Measurements from ENCODE around the gene PAXIP1.

The PAXIP1 gene

GRCh38 chr7:154994996-154995395, 7.9 kb downstream of the PAXIP1 start:
- H3K9ac ChIP-seq (ENCODE audit: low read depth, low read length) = no peak overlapping the region
- no peak overlapping the region for H3K4me3 ChIP-seq (ENCODE audit: low read length)
- H3K36me3 ChIP-seq (ENCODE audit: insufficient read depth, low read length) = peaks cover 81% of the 10 kb centered on the region
- peaks cover 20% of the 10 kb centered on the region for H3K4me1 ChIP-seq (ENCODE audit: insufficient read depth, low read length)
- H3K27me3 ChIP-seq (ENCODE audit: insufficient read depth, low read length) = no peaks in the 10 kb centered on the region
- WGBS = 88% methylated on average over 2 of the region's 2 CpGs
- H3K27ac ChIP-seq (ENCODE audit: low read depth, low read length) = no peak overlapping the region
- H3K9me3 ChIP-seq (ENCODE audit: insufficient read depth, low read depth, low read length) = no peaks in the 10 kb centered on the region

- Histone ChIP-seq H3K4me1 (ENCODE audit: insufficient read depth, low read length) (peaks cover under 1% of the 10 kb centered on the region; the same call in 1 of the 2 replicates), H3K27me3 (ENCODE audit: insufficient read depth, low read length) (no peaks in the 10 kb centered on the region), H3K27ac (ENCODE audit: low read depth, low read length) (no peak overlapping the region), H3K36me3 (ENCODE audit: insufficient read depth, low read length) (peaks cover 83% of the 10 kb centered on the region), H3K9me3 (ENCODE audit: insufficient read depth, low read depth, low read length) (no peaks in the 10 kb centered on the region), H3K9ac (ENCODE audit: low read depth, low read length) (no peak overlapping the region), H3K4me3 (ENCODE audit: low read length) (no peak overlapping the region)
- WGBS = 95% methylated on average over 2 of the region's 3 CpGs
Measured at GRCh38 chr7:154990964-154991540, 11.9 kb downstream of the PAXIP1 start.

DNA sequence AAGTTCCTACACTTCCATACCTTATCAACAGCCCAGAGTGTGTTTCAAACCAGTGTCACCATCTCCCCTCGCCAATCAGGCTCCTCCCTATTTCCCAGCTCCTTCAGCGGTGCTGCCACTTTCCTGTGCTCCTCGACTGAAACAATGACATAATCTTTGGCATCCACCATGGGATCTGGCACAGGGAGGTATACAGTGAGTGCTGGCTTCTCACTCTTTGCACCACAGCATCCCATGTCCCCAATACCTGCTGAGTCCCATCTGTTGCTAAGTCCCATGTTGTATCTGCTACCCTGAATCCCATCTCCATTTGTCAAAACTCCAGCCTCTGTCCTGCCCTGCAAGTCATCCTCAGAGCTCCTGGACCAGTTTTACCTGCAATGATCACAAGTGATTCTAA, 15.4 kb downstream of the PAXIP1 start:
- Histone ChIP-seq H3K36me3 (ENCODE audit: insufficient read depth, low read length) (peaks cover 59% of the 10 kb centered on the region), H3K4me1 (ENCODE audit: insufficient read depth, low read length) (no peaks in the 10 kb centered on the region)
- 91% methylated on average over 3 of the region's 3 CpGs for WGBS

DNA sequence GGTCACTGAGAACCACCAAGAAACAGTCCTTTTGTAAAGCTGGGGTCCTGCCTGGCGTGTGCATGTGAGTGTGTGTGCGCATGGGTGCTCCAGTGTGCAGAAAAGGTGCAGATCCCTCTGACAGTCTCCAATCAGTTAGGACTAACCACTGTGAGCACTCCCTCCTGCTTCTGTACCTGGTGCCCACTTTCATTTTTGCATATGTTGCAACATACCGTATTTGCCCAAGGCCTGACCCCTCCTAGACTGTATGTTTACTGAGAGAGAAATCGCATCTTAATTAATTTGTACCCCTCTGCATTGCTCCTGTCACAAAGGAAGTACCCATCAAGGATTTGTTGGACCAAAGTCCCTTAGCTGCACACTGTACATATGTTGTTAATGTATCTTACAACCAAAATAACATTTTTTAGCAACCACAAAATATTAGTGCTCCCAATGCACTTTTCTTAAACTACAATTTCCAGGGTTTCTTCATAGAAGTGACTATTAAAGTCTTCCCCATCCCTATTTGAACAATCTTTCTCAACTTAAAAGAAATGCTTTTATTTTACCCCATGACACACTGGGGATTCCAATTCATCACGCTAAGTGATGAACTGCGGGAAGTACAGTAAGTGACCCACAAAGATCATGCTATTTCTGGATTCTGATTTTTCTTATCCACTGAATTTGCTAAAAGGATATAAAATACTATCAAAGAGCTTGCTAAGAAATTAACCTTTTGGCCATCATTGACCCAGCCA, 16.6 kb downstream of the PAXIP1 start:
- no peaks in the 10 kb centered on the region for H3K27me3 ChIP-seq (ENCODE audit: insufficient read depth, low read length)
- H3K4me1 ChIP-seq (ENCODE audit: insufficient read depth, low read length) = no peaks in the 10 kb centered on the region
- WGBS = 94% methylated on average over 6 of the region's 6 CpGs
- H3K4me3 ChIP-seq (ENCODE audit: low read length) = no peak overlapping the region
- no peak overlapping the region for H3K9ac ChIP-seq (ENCODE audit: low read depth, low read length)
- H3K36me3 ChIP-seq (ENCODE audit: insufficient read depth, low read length) = peaks cover 60% of the 10 kb centered on the region
- H3K27ac ChIP-seq (ENCODE audit: low read depth, low read length) = no peak overlapping the region
- H3K9me3 ChIP-seq (ENCODE audit: insufficient read depth, low read depth, low read length) = no peaks in the 10 kb centered on the region

More for the DNA sequence above, 15.4 kb downstream of the PAXIP1 start:
- Histone ChIP-seq H3K4me3 (ENCODE audit: low read length) (no peak overlapping the region), H3K27me3 (ENCODE audit: insufficient read depth, low read length) (no peaks in the 10 kb centered on the region), H3K27ac (ENCODE audit: low read depth, low read length) (no peak overlapping the region), H3K9me3 (ENCODE audit: insufficient read depth, low read depth, low read length) (no peaks in the 10 kb centered on the region), H3K9ac (ENCODE audit: low read depth, low read length) (no peak overlapping the region)

GRCh38 chr7:154985230-154985629, 17.7 kb downstream of the PAXIP1 start:
- Histone ChIP-seq H3K9me3 (ENCODE audit: insufficient read depth, low read depth, low read length) (no peaks in the 10 kb centered on the region), H3K27ac (ENCODE audit: low read depth, low read length) (no peak overlapping the region), H3K4me3 (ENCODE audit: low read length) (no peak overlapping the region), H3K36me3 (ENCODE audit: insufficient read depth, low read length) (peaks cover 58% of the 10 kb centered on the region), H3K27me3 (ENCODE audit: insufficient read depth, low read length) (no peaks in the 10 kb centered on the region), H3K4me1 (ENCODE audit: insufficient read depth, low read length) (no peaks in the 10 kb centered on the region), H3K9ac (ENCODE audit: low read depth, low read length) (no peak overlapping the region)
- WGBS = 94% methylated on average over 6 of the region's 6 CpGs

GRCh38 chr7:154984601-154985188, 18.2 kb downstream of the PAXIP1 start:
- Histone ChIP-seq H3K27ac (ENCODE audit: low read depth, low read length) (no peak overlapping the region), H3K9ac (ENCODE audit: low read depth, low read length) (no peak overlapping the region), H3K9me3 (ENCODE audit: insufficient read depth, low read depth, low read length) (no peaks in the 10 kb centered on the region), H3K4me3 (ENCODE audit: low read length) (no peak overlapping the region), H3K27me3 (ENCODE audit: insufficient read depth, low read length) (no peaks in the 10 kb centered on the region), H3K36me3 (ENCODE audit: insufficient read depth, low read length) (peaks cover 58% of the 10 kb centered on the region), H3K4me1 (ENCODE audit: insufficient read depth, low read length) (no peaks in the 10 kb centered on the region)
- WGBS = 94% methylated on average over 5 of the region's 6 CpGs

DNA sequence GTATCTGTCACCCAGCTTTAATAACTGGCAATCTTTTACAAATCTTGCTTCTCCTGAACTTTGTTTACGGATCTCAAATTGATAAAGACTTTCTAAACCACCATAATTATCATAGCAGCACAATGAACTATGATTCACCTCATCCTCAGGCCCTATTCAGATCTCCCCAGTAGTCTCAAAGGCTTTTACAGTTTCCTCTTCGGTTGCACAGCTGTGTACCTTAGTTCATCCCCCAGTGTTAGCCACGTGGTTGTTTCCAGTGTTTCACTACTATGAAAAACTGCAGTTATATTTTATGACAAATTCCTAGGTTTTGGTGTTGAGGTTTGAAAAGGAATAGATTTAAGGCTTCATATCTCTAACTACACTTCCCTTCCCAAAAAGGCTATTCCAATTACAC, 24.9 kb downstream of the PAXIP1 start:
- H3K9me3 ChIP-seq (ENCODE audit: insufficient read depth, low read depth, low read length) = no peaks in the 10 kb centered on the region
- no peak overlapping the region for H3K27ac ChIP-seq (ENCODE audit: low read depth, low read length)
- no peaks in the 10 kb centered on the region for H3K27me3 ChIP-seq (ENCODE audit: insufficient read depth, low read length)
- H3K4me3 ChIP-seq (ENCODE audit: low read length) = no peak overlapping the region
- no peak overlapping the region for H3K9ac ChIP-seq (ENCODE audit: low read depth, low read length)
- 90% methylated on average over 3 of the region's 3 CpGs for WGBS
- H3K36me3 ChIP-seq (ENCODE audit: insufficient read depth, low read length) = peaks cover 75% of the 10 kb centered on the region
- no peaks in the 10 kb centered on the region for H3K4me1 ChIP-seq (ENCODE audit: insufficient read depth, low read length)

DNA sequence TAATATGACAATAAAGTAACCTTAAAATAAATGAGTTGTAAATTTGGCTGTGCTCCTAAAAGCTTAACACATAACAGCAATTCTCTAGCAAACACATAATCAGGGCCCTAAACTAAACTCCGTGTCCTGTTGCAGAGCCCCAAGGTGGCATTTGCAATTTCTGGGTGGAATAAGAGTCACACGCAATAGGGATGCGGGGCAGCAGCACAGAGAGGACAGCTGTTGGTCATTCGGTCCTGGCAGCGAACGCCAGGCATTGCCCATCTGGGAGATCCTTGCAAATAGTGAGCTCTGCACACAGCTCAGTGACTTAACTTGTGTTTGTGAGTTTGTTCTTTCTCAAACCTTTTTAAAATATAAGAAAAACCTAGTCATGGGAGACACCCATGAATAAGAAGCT, 25.7 kb downstream of the PAXIP1 start:
- Histone ChIP-seq H3K27ac (ENCODE audit: low read depth, low read length) (no peak overlapping the region), H3K4me1 (ENCODE audit: insufficient read depth, low read length) (no peaks in the 10 kb centered on the region), H3K4me3 (ENCODE audit: low read length) (no peak overlapping the region), H3K27me3 (ENCODE audit: insufficient read depth, low read length) (no peaks in the 10 kb centered on the region), H3K36me3 (ENCODE audit: insufficient read depth, low read length) (peaks cover 73% of the 10 kb centered on the region), H3K9me3 (ENCODE audit: insufficient read depth, low read depth, low read length) (no peaks in the 10 kb centered on the region), H3K9ac (ENCODE audit: low read depth, low read length) (no peak overlapping the region)
- 95% methylated on average over 6 of the region's 6 CpGs for WGBS

DNA sequence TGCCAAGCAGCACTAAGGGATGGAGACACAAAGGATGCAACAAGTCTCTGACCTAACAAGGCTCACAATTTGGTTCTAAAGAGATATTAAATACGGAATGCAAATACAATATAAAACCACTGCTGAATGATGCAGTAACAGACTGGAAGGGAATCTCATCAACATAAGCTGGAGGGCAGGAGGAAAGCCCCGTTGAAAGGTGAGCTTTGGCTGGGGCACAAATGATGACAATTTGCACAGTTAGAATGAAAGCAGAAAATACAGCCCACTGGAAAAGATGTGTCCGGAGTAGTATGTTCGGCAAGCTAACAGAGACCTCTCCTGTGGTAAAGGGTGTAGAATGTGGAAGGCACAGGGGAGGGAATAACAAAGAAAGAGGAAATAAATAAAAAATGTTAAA, 26.1 kb downstream of the PAXIP1 start:
- no peaks in the 10 kb centered on the region for H3K9me3 ChIP-seq (ENCODE audit: insufficient read depth, low read depth, low read length)
- H3K27me3 ChIP-seq (ENCODE audit: insufficient read depth, low read length) = no peaks in the 10 kb centered on the region
- peaks cover 71% of the 10 kb centered on the region for H3K36me3 ChIP-seq (ENCODE audit: insufficient read depth, low read length)
- no peak overlapping the region for H3K4me3 ChIP-seq (ENCODE audit: low read length)
- H3K4me1 ChIP-seq (ENCODE audit: insufficient read depth, low read length) = no peaks in the 10 kb centered on the region
- H3K9ac ChIP-seq (ENCODE audit: low read depth, low read length) = no peak overlapping the region
- WGBS = 94% methylated on average over 4 of the region's 4 CpGs
- H3K27ac ChIP-seq (ENCODE audit: low read depth, low read length) = no peak overlapping the region

GRCh38 chr7:154975984-154976383, 26.9 kb downstream of the PAXIP1 start:
- no peaks in the 10 kb centered on the region for H3K4me1 ChIP-seq (ENCODE audit: insufficient read depth, low read length)
- WGBS = 97% methylated on average over 7 of the region's 7 CpGs

DNA sequence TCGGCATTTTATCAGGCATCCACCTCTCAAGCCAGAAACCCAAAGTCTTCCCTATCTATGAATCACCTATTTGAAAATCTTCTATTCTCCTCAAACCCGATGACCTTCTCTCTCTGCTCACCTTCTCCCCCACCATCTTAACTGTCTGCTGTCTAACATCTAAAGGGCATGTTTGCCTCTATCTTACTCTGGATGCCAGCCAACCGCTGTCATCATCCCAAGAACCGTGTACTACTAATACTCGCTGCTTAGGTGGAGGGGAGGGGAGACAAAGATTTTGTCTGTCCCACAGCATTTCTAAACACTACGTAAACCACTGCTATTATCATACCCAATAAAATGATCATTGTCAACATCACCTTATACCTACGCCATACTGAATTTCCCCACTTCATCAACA, 29.5 kb downstream of the PAXIP1 start:
- Histone ChIP-seq H3K9me3 (ENCODE audit: insufficient read depth, low read depth, low read length) (no peaks in the 10 kb centered on the region), H3K9ac (ENCODE audit: low read depth, low read length) (no peak overlapping the region), H3K36me3 (ENCODE audit: insufficient read depth, low read length) (peaks cover 74% of the 10 kb centered on the region), H3K4me3 (ENCODE audit: low read length) (no peak overlapping the region), H3K27me3 (ENCODE audit: insufficient read depth, low read length) (no peaks in the 10 kb centered on the region), H3K4me1 (ENCODE audit: insufficient read depth, low read length) (no peaks in the 10 kb centered on the region), H3K27ac (ENCODE audit: low read depth, low read length) (no peak overlapping the region)
- WGBS = 98% methylated on average over 6 of the region's 7 CpGs

More at GRCh38 chr7:154975984-154976383, 26.9 kb downstream of the PAXIP1 start:
- no peaks in the 10 kb centered on the region for H3K27me3 ChIP-seq (ENCODE audit: insufficient read depth, low read length)
- peaks cover 71% of the 10 kb centered on the region for H3K36me3 ChIP-seq (ENCODE audit: insufficient read depth, low read length)
- H3K4me3 ChIP-seq (ENCODE audit: low read length) = no peak overlapping the region
- H3K9me3 ChIP-seq (ENCODE audit: insufficient read depth, low read depth, low read length) = no peaks in the 10 kb centered on the region
- no peak overlapping the region for H3K27ac ChIP-seq (ENCODE audit: low read depth, low read length)
- no peak overlapping the region for H3K9ac ChIP-seq (ENCODE audit: low read depth, low read length)
